ENCODE results near the gene PRICKLE2.

Gene PRICKLE2

GRCh38 chr3:64152676-64153466, 72.4 kb downstream of the PRICKLE2 start:
- no peak for DNase-seq

GRCh38 chr3:64152086-64152485, 73.2 kb downstream of the PRICKLE2 start:
- DNase-seq, result no peak

GRCh38 chr3:64151342-64151871, 73.9 kb downstream of the PRICKLE2 start:
- no peak for DNase-seq

GRCh38 chr3:64150623-64151207, 74.6 kb downstream of the PRICKLE2 start:
- DNase-seq, result no peak

GRCh38 chr3:64149886-64150285, 75.4 kb downstream of the PRICKLE2 start:
- DNase-seq, result no peak

GRCh38 chr3:64148955-64149653, 76.2 kb downstream of the PRICKLE2 start:
- no peak for DNase-seq

GRCh38 chr3:64147211-64147610, 78.1 kb downstream of the PRICKLE2 start:
- no peak for DNase-seq

GRCh38 chr3:64145438-64145837, 79.8 kb downstream of the PRICKLE2 start:
- DNase-seq, result no peak

- no peak for DNase-seq
Observed at GRCh38 chr3:64144241-64144900, 80.9 kb downstream of the PRICKLE2 start.

- no peak for DNase-seq
Observed at GRCh38 chr3:64143409-64144130, 81.7 kb downstream of the PRICKLE2 start.

- DNase-seq, result no peak
Observed at GRCh38 chr3:64141476-64141875, 83.8 kb downstream of the PRICKLE2 start.

GRCh38 chr3:64140651-64141050, 84.6 kb downstream of the PRICKLE2 start:
- DNase-seq, result no peak

GRCh38 chr3:64138656-64139375, 86.5 kb downstream of the PRICKLE2 start:
- DNase-seq, result no peak

- DNase-seq, result no peak
Observed at GRCh38 chr3:64138046-64138445, 87.2 kb downstream of the PRICKLE2 start.

GRCh38 chr3:64134882-64135281, 90.4 kb downstream of the PRICKLE2 start:
- no peak for DNase-seq

GRCh38 chr3:64133987-64134386, 91.3 kb downstream of the PRICKLE2 start:
- DNase-seq, result no peak

GRCh38 chr3:64133272-64133671, 92.0 kb downstream of the PRICKLE2 start:
- no peak for DNase-seq

- no peak for DNase-seq
Observed at GRCh38 chr3:64131725-64132469, 93.4 kb downstream of the PRICKLE2 start.

- DNase-seq, result no peak
Observed at GRCh38 chr3:64130436-64130835, 94.8 kb downstream of the PRICKLE2 start.

GRCh38 chr3:64129581-64129980, 95.7 kb downstream of the PRICKLE2 start:
- DNase-seq, result no peak

GRCh38 chr3:64129106-64129505, 96.2 kb downstream of the PRICKLE2 start:
- DNase-seq, result no peak
